ENCODE measurements around the gene IFNAR2.

GRCh38 chr21:33231526-33231925, 1.8 kb downstream of the IFNAR2 start:
- TF ChIP-seq ZNF23 (tag by site-specific recombination; IDR thresholded peaks at IDR 0.05; ENCODE audit: borderline replicate concordance): no peak
- TF ChIP-seq CTCF (tag by site-specific recombination; IDR thresholded peaks at IDR 0.05): no peak
- TF ChIP-seq KLF1 (tag by site-specific recombination; IDR thresholded peaks at IDR 0.05): no peak
- no peak for TF ChIP-seq ZNF629 (tag by site-specific recombination; IDR thresholded peaks at IDR 0.05)
